Suprapubic skin (tissue), 4 donors: Measurements from ENCODE around the gene ACYP1. TPM values are rescaled to one million over a fixed set of nuclear protein-coding genes. Genes with fewer than 3 reads are reported as not detected.

ENCODE experiments used
- DNase-seq, 2 donors: peaks; one replicate each; pipeline ENCODE4 v3.0.0-alpha.2; 2019; ENCODE audit warnings: low spot score in 2 of 2
- H3K27ac ChIP-seq: fragments of 200-600 bp; sonication (generic); one replicate; pipeline ENCODE4 v1.5.1; 2019
- H3K27me3 ChIP-seq: fragments of 200-600 bp; sonication (generic); one replicate; pipeline ENCODE4 v1.5.1; 2019
- H3K36me3 ChIP-seq: fragments of 200-600 bp; sonication (generic); one replicate; pipeline ENCODE4 v1.5.1; 2019
- H3K4me1 ChIP-seq: fragments of 200-600 bp; sonication (generic); one replicate; pipeline ENCODE4 v1.5.1; 2019
- H3K4me3 ChIP-seq: fragments of 200-600 bp; sonication (generic); one replicate; pipeline ENCODE4 v1.5.1; 2019; ENCODE audit warnings: mild to moderate bottlenecking
- H3K9me3 ChIP-seq: fragments of 200-600 bp; sonication (generic); one replicate; pipeline ENCODE4 v1.5.1; 2019
- CTCF ChIP-seq, 2 donors: fragments of 200-600 bp in 1 of 2; fragments of 450-650 bp in 1 of 2; sonication (generic) in 1 of 2; IDR thresholded peaks; one replicate each; pipeline ENCODE4 v1.5.1; 2016 to 2019; ENCODE audit warnings: antibody characterized with exemption in 2 of 2, mild to moderate bottlenecking in 1 of 2, moderate library complexity in 1 of 2
- EP300 ChIP-seq: sonication (generic); formaldehyde crosslinking; IDR thresholded peaks from one replicate; pipeline ENCODE4 v1.6.1; 2017; ENCODE audit warnings: antibody characterized with exemption
- POLR2A ChIP-seq, 2 donors: fragments of 450-650 bp; IDR thresholded peaks; one replicate each; pipeline ENCODE4 v1.6.1; 2017; ENCODE audit warnings: antibody characterized with exemption in 2 of 2, mild to moderate bottlenecking in 2 of 2, moderate library complexity in 2 of 2
- POLR2AphosphoS5 ChIP-seq, 3 donors: sonication (generic); formaldehyde crosslinking; IDR thresholded peaks; one replicate each; pipeline ENCODE4 v1.6.1; 2017; ENCODE audit warnings: antibody characterized with exemption in 3 of 3
- WGBS: methylation state at CpG from one replicate; pipeline ENCODE4 v1.1.5; 2018; 5-methylcytosine and 5-hydroxymethylcytosine counted together
- total RNA-seq, 4 donors: library from RNA; depleted of rRNA; stranded (reverse); fragments of >200 nt; gene quantifications; one replicate each; pipeline ENCODE4 v1.1.0, GENCODE V29; 2016

Gene ACYP1
- total RNA-seq, 4 donors from 2014 or later = 19.2 to 40.6 (median 23.0) TPM

DNA sequence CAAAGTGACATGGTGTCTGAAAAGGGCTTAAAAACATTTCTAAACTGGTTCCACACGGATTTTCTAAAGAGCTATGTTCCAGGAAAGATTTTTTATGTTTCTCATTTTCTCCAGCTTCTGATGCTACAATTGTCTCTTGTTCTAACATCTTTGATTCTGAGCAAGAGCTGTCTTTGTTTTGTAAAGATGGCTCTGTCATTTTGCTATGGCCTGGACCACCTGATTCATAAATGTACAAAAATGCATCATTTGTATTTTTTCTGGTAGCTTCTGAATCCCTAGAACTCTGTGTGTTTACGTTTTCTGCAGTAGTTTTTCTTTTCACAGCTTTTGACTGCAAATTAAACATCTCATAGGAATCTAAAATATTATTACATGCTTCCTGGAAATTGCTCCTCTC, 15.7 kb downstream of the ACYP1 start:
- no peak for DNase-seq
- no peak overlapping the region for H3K4me3 ChIP-seq
- no peaks in the 10 kb centered on the region for H3K27me3 ChIP-seq
- peak overlapping the region; percentile 86 for H3K27ac ChIP-seq
- no peaks in the 10 kb centered on the region for H3K9me3 ChIP-seq
- TF ChIP-seq EP300 (no peak), POLR2AphosphoS5 (IDR thresholded peaks at IDR 0.05) (no peak), POLR2A (IDR thresholded peaks at IDR 0.05) (no peak), CTCF (IDR thresholded peaks at IDR 0.05) (no peak)
- 75% methylated on average over 2 of the region's 2 CpGs for WGBS
- H3K4me1 ChIP-seq = peaks cover 42% of the 10 kb centered on the region
- H3K36me3 ChIP-seq = no peaks in the 10 kb centered on the region

- Histone ChIP-seq H3K27ac (peak overlapping the region; percentile 86), H3K4me3 (no peak overlapping the region), H3K4me1 (peaks cover 42% of the 10 kb centered on the region), H3K9me3 (no peaks in the 10 kb centered on the region), H3K36me3 (no peaks in the 10 kb centered on the region), H3K27me3 (no peaks in the 10 kb centered on the region)
- no peak for TF ChIP-seq POLR2A (IDR thresholded peaks at IDR 0.05)
- no peak for TF ChIP-seq POLR2AphosphoS5 (IDR thresholded peaks at IDR 0.05)
- TF ChIP-seq EP300 = no peak
- no peak for TF ChIP-seq CTCF (IDR thresholded peaks at IDR 0.05)
- no peak for DNase-seq
- 80% methylated on average over 4 of the region's 4 CpGs for WGBS
These were observed 16.3 kb downstream of the ACYP1 start for GRCh38 chr14:75047506-75047905.

GRCh38 chr14:75046899-75047298, 16.9 kb downstream of the ACYP1 start:
- Histone ChIP-seq H3K36me3 (no peaks in the 10 kb centered on the region), H3K4me1 (peaks cover 47% of the 10 kb centered on the region), H3K27me3 (no peaks in the 10 kb centered on the region), H3K9me3 (no peaks in the 10 kb centered on the region), H3K27ac (no peak overlapping the region), H3K4me3 (no peak overlapping the region)
- no peak for DNase-seq
- 97% methylated on average over 3 of the region's 3 CpGs for WGBS
- TF ChIP-seq CTCF (IDR thresholded peaks at IDR 0.05) (no peak), POLR2AphosphoS5 (IDR thresholded peaks at IDR 0.05) (no peak), EP300 (no peak), POLR2A (IDR thresholded peaks at IDR 0.05) (no peak)

DNA sequence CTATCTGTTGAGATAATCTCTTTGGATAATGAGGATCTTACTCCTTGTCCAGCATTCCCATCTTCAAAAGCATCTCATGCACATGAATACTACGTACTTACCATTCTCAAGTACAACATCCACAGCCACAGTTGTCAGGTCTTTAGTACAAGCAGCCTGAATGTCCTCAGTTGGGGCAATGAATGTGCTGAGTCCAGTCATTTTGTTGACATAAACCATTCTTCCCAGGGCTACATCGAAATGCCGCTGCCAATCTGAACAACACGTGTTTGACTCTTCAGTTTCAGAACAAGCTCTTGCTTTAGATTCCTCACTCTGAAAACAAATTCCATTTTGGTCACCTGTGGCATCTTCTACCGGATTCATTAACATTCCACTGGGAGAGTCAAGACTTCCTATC, 17.5 kb downstream of the ACYP1 start:
- Histone ChIP-seq H3K4me1 (peaks cover 49% of the 10 kb centered on the region), H3K27me3 (no peaks in the 10 kb centered on the region), H3K27ac (no peak overlapping the region), H3K4me3 (no peak overlapping the region), H3K36me3 (no peaks in the 10 kb centered on the region), H3K9me3 (no peaks in the 10 kb centered on the region)
- 94% methylated on average over 5 of the region's 5 CpGs for WGBS
- no peak for TF ChIP-seq POLR2A (IDR thresholded peaks at IDR 0.05)
- no peak for TF ChIP-seq POLR2AphosphoS5 (IDR thresholded peaks at IDR 0.05)
- no peak for TF ChIP-seq CTCF (IDR thresholded peaks at IDR 0.05)
- TF ChIP-seq EP300 = no peak
- DNase-seq = no peak

GRCh38 chr14:75044752-75045151, 19.1 kb downstream of the ACYP1 start:
- peaks cover 39% of the 10 kb centered on the region for H3K4me1 ChIP-seq
- H3K27me3 ChIP-seq = no peaks in the 10 kb centered on the region
- H3K36me3 ChIP-seq = no peaks in the 10 kb centered on the region
- no peak overlapping the region for H3K4me3 ChIP-seq
- WGBS = 60% methylated on average over 8 of the region's 8 CpGs
- no peaks in the 10 kb centered on the region for H3K9me3 ChIP-seq
- no peak overlapping the region for H3K27ac ChIP-seq
- TF ChIP-seq CTCF (IDR thresholded peaks at IDR 0.05) = no peak
- TF ChIP-seq POLR2A (IDR thresholded peaks at IDR 0.05) = no peak
- no peak for TF ChIP-seq EP300
- TF ChIP-seq POLR2AphosphoS5 (IDR thresholded peaks at IDR 0.05) = no peak
- no peak for DNase-seq
